Transverse colon (tissue), 4 donors: ENCODE results near the gene CELA3B.
"Not testable (repeated sequence)": the region's sequence is repeated elsewhere in the genome, so short reads cannot be mapped to it uniquely, and the experiment has no call there.

Experiments used
- CTCF ChIP-seq, 5 experiments: fragments of 200-600 bp in 3 of 5; fragments of 450-650 bp in 2 of 5; sonication (generic) in 3 of 5; IDR thresholded peaks; 1 replicate in 2 of 5; 2 replicates in 3 of 5; pipeline ENCODE4 v1.5.1; 2016 to 2017; ENCODE audit warnings: antibody characterized with exemption in 5 of 5, inconsistent platforms in 3 of 5, mild to moderate bottlenecking in 2 of 5, moderate library complexity in 1 of 5
- EP300 ChIP-seq: sonication (generic); formaldehyde crosslinking; IDR thresholded peaks from one replicate; pipeline ENCODE4 v1.6.1; 2017; ENCODE audit warnings: antibody characterized with exemption, low read depth
- POLR2AphosphoS5 ChIP-seq, 3 donors: sonication (generic); formaldehyde crosslinking; IDR thresholded peaks; one replicate each; pipeline ENCODE4 v1.6.1; 2016; ENCODE audit warnings: antibody characterized with exemption in 3 of 3

DNA sequence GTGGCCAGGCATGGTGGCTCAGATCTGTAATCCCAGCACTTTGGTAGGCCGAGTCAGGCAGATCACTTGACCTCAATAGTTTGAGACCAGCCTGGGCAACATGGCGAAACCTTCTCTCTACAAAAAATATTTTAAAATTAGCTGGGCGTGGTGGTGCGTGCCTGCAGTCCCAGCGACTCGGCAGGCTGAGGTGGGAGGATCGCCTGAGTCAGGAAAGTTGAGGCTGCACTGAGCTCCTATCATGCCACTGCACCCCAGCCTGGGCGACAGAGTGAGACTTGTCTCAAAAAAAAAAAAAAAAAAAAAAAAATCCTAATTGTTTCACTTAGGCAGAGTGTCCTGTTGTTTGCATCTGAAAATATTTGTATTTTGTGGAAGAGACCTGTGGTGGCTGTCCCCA is 17.9 kb downstream of the CELA3B start:
- not testable (repeated sequence) for TF ChIP-seq CTCF (IDR thresholded peaks at IDR 0.05); POLR2AphosphoS5 (IDR thresholded peaks at IDR 0.05); EP300
